ENCODE measurements around the gene HIP1. TPM values are rescaled to one million over a fixed set of nuclear protein-coding genes. Genes with fewer than 3 reads are reported as not detected.
"Not testable (repeated sequence)": the region's sequence is repeated elsewhere in the genome, so short reads cannot be mapped to it uniquely, and the experiment has no call there.

The HIP1 gene
- total RNA-seq, 2 experiments from 2014 or later: 5.5 to 5.7 TPM

DNA sequence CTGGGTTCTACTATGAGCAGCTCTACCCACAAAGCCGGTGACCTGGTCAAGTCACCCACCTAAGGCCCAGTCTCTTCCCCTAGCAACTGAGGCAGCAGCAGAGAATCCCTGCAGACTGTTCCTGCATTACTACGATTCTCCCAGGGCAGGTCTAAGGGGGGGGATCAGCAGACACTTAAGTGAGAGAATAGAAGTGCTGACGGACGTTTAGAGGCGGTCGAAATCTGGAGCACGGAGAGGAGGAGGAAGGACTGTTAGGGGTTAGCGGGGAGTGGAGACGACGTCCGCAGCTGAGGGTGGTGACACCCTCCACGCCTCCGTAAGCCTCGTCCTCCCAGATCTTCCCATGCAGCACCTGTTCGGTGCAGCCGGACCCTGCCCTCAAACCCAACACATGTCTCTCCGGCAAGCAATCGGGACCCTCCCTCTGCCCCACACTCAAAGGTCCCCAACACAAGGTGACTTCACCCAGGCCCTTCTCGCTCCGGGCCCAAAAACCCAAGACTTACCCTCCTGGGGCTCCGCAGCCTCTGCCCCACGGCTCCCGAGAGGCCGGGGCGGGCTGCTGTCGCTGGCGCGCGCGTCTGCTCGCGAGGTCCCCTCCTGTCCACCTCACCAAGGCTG is 253.3 kb downstream of the HIP1 start:
- CTCF ChIA-PET: not testable (repeated sequence)
- POLR2A ChIA-PET: interaction anchor here (0.5 kb wide), 1 partner anchor 386 kb away, joined by 4 read pairs; no protein-coding TSS in a partner anchor

Other genes with a start within 250 kb of the HIP1 start
- not detected for gene SPDYE5, start 246.6 kb downstream of the HIP1 start, total RNA-seq
- not detected for gene CCL26, start 33.3 kb upstream of the HIP1 start, total RNA-seq
- not detected for gene CCL24, start 74.9 kb upstream of the HIP1 start, total RNA-seq
- 10 to 100 TPM; 38.1 to 39.1 TPM for gene RHBDD2, start 140.1 kb upstream of the HIP1 start, total RNA-seq
- 10 to 100 TPM; 42.2 to 47.9 TPM for gene POR, start 176.2 kb upstream of the HIP1 start, total RNA-seq

Data from activated CD8-positive, alpha-beta memory T cell treated with anti-CD3 and anti-CD28 coated beads for 36 hours (primary cell).